HCT116 (cell line): ENCODE data around the gene PCSK6. TPM values are rescaled to one million over a fixed set of nuclear protein-coding genes. Genes with fewer than 3 reads are reported as not detected.

Experiments
- ATAC-seq: fragments of 200-7000 bp; cut with Tn5 transposase; 2 replicates; pipeline ENCODE4 v1.9.1; 2020; ENCODE audit warnings: mild to moderate bottlenecking, moderate library complexity
- BruUV-seq: library from RNA; stranded (reverse); fragments of 400-500 nt; replicated peaks from 2 replicates; lab custom pipeline; 2021; lab: Mats Ljungman, UMichigan
- CTCF ChIA-PET: fragments of 300-600 bp; sonication (Branson Sonifier 250); formaldehyde crosslinking; loops from one replicate; lab custom pipeline; 2021; ENCODE audit warnings: antibody characterized with exemption; lab: Charles Lee
- POLR2A ChIA-PET: fragments of 300-600, 350-600 bp; sonication (Branson Sonifier 250); formaldehyde crosslinking; loops from one replicate; lab custom pipeline; 2021; ENCODE audit warnings: antibody characterized with exemption; lab: Charles Lee
- RAD21 ChIA-PET, 2 experiments: fragments of 300-600 bp; sonication (Branson Sonifier 250); formaldehyde crosslinking; loops; one replicate each; lab custom pipeline; 2023; ENCODE audit warnings: low total read pairs in 2 of 2; ENCODE audit not compliant: uncharacterized antibody in 2 of 2, unreplicated experiment in 2 of 2, low non-redundant PET in 1 of 2; lab: Charles Lee
- DNase-seq: peaks from one replicate; pipeline ENCODE4 v3.0.0-alpha.2; 2010; ENCODE audit warnings: low read depth, low spot score
- H2AFZ ChIP-seq: fragments of 200-600 bp; shearing (Covaris generic), sonication (generic); 2 replicates; pipeline ENCODE4 v1.6.1; 2017; ENCODE audit warnings: low read depth, mixed run types, mixed read lengths, antibody characterized with exemption, low read length; ENCODE audit not compliant: poor library complexity, severe bottlenecking
- H3K27ac ChIP-seq: 2 replicates; pipeline ENCODE4 v1.5.1; 2012; ENCODE audit warnings: low read depth, low read length
- H3K27me3 ChIP-seq: fragments of 200-600 bp; sonication (generic); 2 replicates; pipeline ENCODE4 v1.6.1; 2016; ENCODE audit warnings: mixed run types, low read length, mixed read lengths; ENCODE audit not compliant: insufficient read depth
- H3K36me3 ChIP-seq, 2 experiments: fragments of 200-500 bp in 1 of 2; fragments of 200-600 bp in 1 of 2; sonication (Bioruptor generic) in 1 of 2; sonication (generic) in 1 of 2; 2 replicates each; pipeline versions ENCODE4 v1.5.1 to v1.6.1; 2014 to 2016; ENCODE audit warnings: low read length in 2 of 2, inconsistent platforms in 1 of 2, mixed read lengths in 1 of 2, mixed run types in 1 of 2; ENCODE audit not compliant: insufficient read depth in 2 of 2, control insufficient read depth in 1 of 2
- H3K4me1 ChIP-seq, 2 experiments: fragments of 200-600 bp in 1 of 2; sonication (generic) in 1 of 2; 2 replicates each; pipeline versions ENCODE4 v1.5.1 to v1.6.1; 2012 to 2017; ENCODE audit warnings: low read length in 2 of 2, inconsistent platforms in 1 of 2, mild to moderate bottlenecking in 1 of 2, mixed read lengths in 1 of 2, mixed run types in 1 of 2, moderate library complexity in 1 of 2; ENCODE audit not compliant: insufficient read depth in 2 of 2, control insufficient read depth in 1 of 2
- H3K4me2 ChIP-seq: fragments of 200-600 bp; sonication (generic); 2 replicates; pipeline ENCODE4 v1.6.1; 2017; ENCODE audit warnings: mixed run types, low read length, mixed read lengths
- H3K4me3 ChIP-seq, 2 experiments: fragments of 200-600 bp in 1 of 2; sonication (generic) in 1 of 2; replicated peaks in 1 of 2; 2 replicates each; pipeline ENCODE4 v1.5.1; 2011 to 2016; ENCODE audit warnings: low read length in 2 of 2, control low read depth in 1 of 2, low read depth in 1 of 2, mild to moderate bottlenecking in 1 of 2, mixed read lengths in 1 of 2, mixed run types in 1 of 2
- H3K79me2 ChIP-seq: fragments of 200-600 bp; sonication (generic); 2 replicates; pipeline ENCODE4 v1.6.1; 2017; ENCODE audit warnings: mild to moderate bottlenecking, mixed run types, low read length, moderate library complexity, mixed read lengths; ENCODE audit not compliant: insufficient read depth
- H3K9ac ChIP-seq: fragments of 200-600 bp; sonication (generic); 2 replicates; pipeline ENCODE4 v1.6.1; 2016; ENCODE audit warnings: low read length, mixed read lengths
- H3K9me2 ChIP-seq: fragments of 200-600 bp; sonication (generic), shearing (Covaris generic); 2 replicates; pipeline ENCODE4 v1.6.1; 2017; ENCODE audit warnings: mixed run types, mild to moderate bottlenecking, moderate library complexity; ENCODE audit not compliant: insufficient read depth
- H3K9me3 ChIP-seq, 2 experiments: fragments of 200-500 bp in 1 of 2; fragments of 200-600 bp in 1 of 2; sonication (Bioruptor generic) in 1 of 2; sonication (generic) in 1 of 2; 2 replicates each; pipeline ENCODE4 v1.6.1; 2014 to 2017; ENCODE audit warnings: low read length in 2 of 2, mixed read lengths in 2 of 2, inconsistent platforms in 1 of 2, low read depth in 1 of 2, mild to moderate bottlenecking in 1 of 2, mixed run types in 1 of 2, moderate library complexity in 1 of 2; ENCODE audit not compliant: control insufficient read depth in 1 of 2, insufficient read depth in 1 of 2
- H4K20me1 ChIP-seq: fragments of 200-600 bp; sonication (generic), shearing (Covaris generic); 2 replicates; pipeline ENCODE4 v1.6.1; 2017; ENCODE audit warnings: mixed run types, mild to moderate bottlenecking, moderate library complexity; ENCODE audit not compliant: insufficient read depth
- CEBPB ChIP-seq: IDR thresholded peaks from 2 replicates; pipeline ENCODE4 v1.6.1; 2012; ENCODE audit warnings: low read depth
- ELF1 ChIP-seq: IDR thresholded peaks from 2 replicates; pipeline ENCODE4 v1.6.1; 2012; ENCODE audit warnings: low read depth, borderline replicate concordance
- POLR2A ChIP-seq: IDR thresholded peaks from 2 replicates; pipeline ENCODE4 v1.7.0; 2011; ENCODE audit warnings: borderline replicate concordance; ENCODE audit not compliant: insufficient read depth, insufficient read length; ENCODE audit errors: extremely low read depth
- POLR2AphosphoS5 ChIP-seq: IDR thresholded peaks from 2 replicates; pipeline ENCODE4 v1.6.1; 2011; ENCODE audit warnings: mild to moderate bottlenecking, low read depth, low read length, moderate library complexity
- RAD21 ChIP-seq: IDR thresholded peaks from 2 replicates; pipeline ENCODE4 v1.6.1; 2012; ENCODE audit warnings: low read depth, mild to moderate bottlenecking
- REST ChIP-seq: IDR thresholded peaks from 2 replicates; pipeline ENCODE4 v1.6.1; 2012; ENCODE audit warnings: low read depth
- SIN3A ChIP-seq: IDR thresholded peaks from 2 replicates; pipeline ENCODE4 v1.6.1; 2012; ENCODE audit warnings: low read depth
- SRF ChIP-seq: IDR thresholded peaks from 2 replicates; pipeline ENCODE4 v1.6.1; 2012; ENCODE audit warnings: low read depth
- TCF7L2 ChIP-seq: IDR thresholded peaks from 2 replicates; pipeline ENCODE4 v1.7.0; 2011; ENCODE audit warnings: borderline replicate concordance, inconsistent platforms; ENCODE audit not compliant: insufficient read depth, insufficient read length; ENCODE audit errors: extremely low read depth
- YY1 ChIP-seq: IDR thresholded peaks from 2 replicates; pipeline ENCODE4 v1.6.1; 2011; ENCODE audit warnings: low read length, low read depth, moderate library complexity, mild to moderate bottlenecking; ENCODE audit not compliant: insufficient replicate concordance; ENCODE audit errors: extremely low read depth
- ZNF274 ChIP-seq: fragments of 200-500 bp; sonication (Bioruptor generic); IDR thresholded peaks from 2 replicates; pipeline ENCODE4 v1.6.1; 2014; ENCODE audit warnings: mild to moderate bottlenecking, low read depth, low read length, inconsistent platforms
- intact Hi-C: fragments of 100-400 bp; cut with micrococcal nuclease; formaldehyde crosslinking; loops from 2 replicates; pipeline ENCODE4 v1.10.0; 2022
- total RNA-seq: library from RNA; stranded (reverse); gene quantifications from one replicate; pipeline ENCODE4 v1.2.1, GENCODE V29; 2021; ENCODE audit not compliant: unreplicated experiment
- TF ChIP-seq, protein P1 (sequence below): IDR thresholded peaks from 2 replicates; pipeline ENCODE4 v1.6.1; 2012
- TF ChIP-seq, protein P2 (sequence below): IDR thresholded peaks from 2 replicates; pipeline ENCODE4 v1.6.1; 2011; ENCODE audit warnings: mild to moderate bottlenecking, low read length, moderate library complexity; ENCODE audit not compliant: insufficient replicate concordance; ENCODE audit errors: extremely low read depth

The PCSK6 gene
- total RNA-seq, 1 experiment from 2014 or later: 13.5 TPM

- no TSS peak for BruUV-seq
- H3K9ac ChIP-seq: no peak overlapping the region
- H3K27ac ChIP-seq: no peak overlapping the region
- H3K9me3 ChIP-seq: no peaks in the 10 kb centered on the region
- no peak for TF ChIP-seq RAD21
- H3K4me2 ChIP-seq: no peak overlapping the region
- no peaks in the 10 kb centered on the region for H3K27me3 ChIP-seq
- no peaks in the 10 kb centered on the region for H3K9me2 ChIP-seq
- ChIA-PET RAD21 (no interaction called here), POLR2A (no interaction called here), CTCF (no interaction called here)
- H4K20me1 ChIP-seq: no peaks in the 10 kb centered on the region
- no peak overlapping the region for H3K4me3 ChIP-seq
- ATAC-seq (no peak), DNase-seq (no peak)
- H3K4me1 ChIP-seq: no peaks in the 10 kb centered on the region
- no peaks in the 10 kb centered on the region for H3K36me3 ChIP-seq
- intact Hi-C loops: no loop called here
- no peak overlapping the region for H2AFZ ChIP-seq
- H3K79me2 ChIP-seq: no peaks in the 10 kb centered on the region
These were observed 36.1 kb downstream of the PCSK6 start for GRCh38 chr15:101453123-101454120.

GRCh38 chr15:101452572-101452971 lies 36.9 kb downstream of the PCSK6 start:
- ATAC-seq (no peak), DNase-seq (no peak)
- ChIA-PET RAD21 (no interaction called here), POLR2A (no interaction called here), CTCF (no interaction called here)
- no TSS peak for BruUV-seq
- Histone ChIP-seq H3K4me3 (no peak overlapping the region), H4K20me1 (no peaks in the 10 kb centered on the region), H3K9ac (no peak overlapping the region), H3K79me2 (no peaks in the 10 kb centered on the region), H3K9me3 (no peaks in the 10 kb centered on the region), H3K36me3 (no peaks in the 10 kb centered on the region), H3K4me1 (no peaks in the 10 kb centered on the region), H3K27ac (no peak overlapping the region), H3K4me2 (no peak overlapping the region), H2AFZ (no peak overlapping the region), H3K9me2 (no peaks in the 10 kb centered on the region), H3K27me3 (no peaks in the 10 kb centered on the region)
- intact Hi-C loops: no loop called here
- TF ChIP-seq SRF (no peak), POLR2A (no peak), RAD21 (no peak), ELF1 (no peak), POLR2AphosphoS5 (no peak), CEBPB (no peak), SIN3A (no peak), TCF7L2 (no peak), YY1 (no peak), ZNF274 (no peak), REST (no peak)
- TF ChIP-seq, protein P1, sequence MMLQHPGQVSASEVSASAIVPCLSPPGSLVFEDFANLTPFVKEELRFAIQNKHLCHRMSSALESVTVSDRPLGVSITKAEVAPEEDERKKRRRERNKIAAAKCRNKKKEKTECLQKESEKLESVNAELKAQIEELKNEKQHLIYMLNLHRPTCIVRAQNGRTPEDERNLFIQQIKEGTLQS: no peak
- TF ChIP-seq, protein P2, sequence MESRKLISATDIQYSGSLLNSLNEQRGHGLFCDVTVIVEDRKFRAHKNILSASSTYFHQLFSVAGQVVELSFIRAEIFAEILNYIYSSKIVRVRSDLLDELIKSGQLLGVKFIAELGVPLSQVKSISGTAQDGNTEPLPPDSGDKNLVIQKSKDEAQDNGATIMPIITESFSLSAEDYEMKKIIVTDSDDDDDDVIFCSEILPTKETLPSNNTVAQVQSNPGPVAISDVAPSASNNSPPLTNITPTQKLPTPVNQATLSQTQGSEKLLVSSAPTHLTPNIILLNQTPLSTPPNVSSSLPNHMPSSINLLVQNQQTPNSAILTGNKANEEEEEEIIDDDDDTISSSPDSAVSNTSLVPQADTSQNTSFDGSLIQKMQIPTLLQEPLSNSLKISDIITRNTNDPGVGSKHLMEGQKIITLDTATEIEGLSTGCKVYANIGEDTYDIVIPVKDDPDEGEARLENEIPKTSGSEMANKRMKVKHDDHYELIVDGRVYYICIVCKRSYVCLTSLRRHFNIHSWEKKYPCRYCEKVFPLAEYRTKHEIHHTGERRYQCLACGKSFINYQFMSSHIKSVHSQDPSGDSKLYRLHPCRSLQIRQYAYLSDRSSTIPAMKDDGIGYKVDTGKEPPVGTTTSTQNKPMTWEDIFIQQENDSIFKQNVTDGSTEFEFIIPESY: no peak
